ENCODE measurements around the gene ACTG1. TPM values are rescaled to one million over a fixed set of nuclear protein-coding genes. Genes with fewer than 3 reads are reported as not detected.
A peak's percentile ranks its signal among the peaks of the same experiment; 100 is the strongest.

ACTG1 gene
- total and polyA plus RNA-seq, 2 experiments from 2014 or later, result 1,036 to 2,883 TPM

- H3K4me1 ChIP-seq (ENCODE audit: low read depth), result peaks cover 31% of the 10 kb centered on the region
- H3K27me3 ChIP-seq, result no peaks in the 10 kb centered on the region
- H3K27ac ChIP-seq, result no peak overlapping the region
- no peaks in the 10 kb centered on the region for H3K36me3 ChIP-seq
- peak in 1 of 2 donors; percentile 49 for DNase-seq (ENCODE audit: low read depth in 1 of 2, low spot score in 1 of 2)
- TF ChIP-seq, protein P1, sequence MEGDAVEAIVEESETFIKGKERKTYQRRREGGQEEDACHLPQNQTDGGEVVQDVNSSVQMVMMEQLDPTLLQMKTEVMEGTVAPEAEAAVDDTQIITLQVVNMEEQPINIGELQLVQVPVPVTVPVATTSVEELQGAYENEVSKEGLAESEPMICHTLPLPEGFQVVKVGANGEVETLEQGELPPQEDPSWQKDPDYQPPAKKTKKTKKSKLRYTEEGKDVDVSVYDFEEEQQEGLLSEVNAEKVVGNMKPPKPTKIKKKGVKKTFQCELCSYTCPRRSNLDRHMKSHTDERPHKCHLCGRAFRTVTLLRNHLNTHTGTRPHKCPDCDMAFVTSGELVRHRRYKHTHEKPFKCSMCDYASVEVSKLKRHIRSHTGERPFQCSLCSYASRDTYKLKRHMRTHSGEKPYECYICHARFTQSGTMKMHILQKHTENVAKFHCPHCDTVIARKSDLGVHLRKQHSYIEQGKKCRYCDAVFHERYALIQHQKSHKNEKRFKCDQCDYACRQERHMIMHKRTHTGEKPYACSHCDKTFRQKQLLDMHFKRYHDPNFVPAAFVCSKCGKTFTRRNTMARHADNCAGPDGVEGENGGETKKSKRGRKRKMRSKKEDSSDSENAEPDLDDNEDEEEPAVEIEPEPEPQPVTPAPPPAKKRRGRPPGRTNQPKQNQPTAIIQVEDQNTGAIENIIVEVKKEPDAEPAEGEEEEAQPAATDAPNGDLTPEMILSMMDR (IDR thresholded peaks at IDR 0.05; ENCODE audit: low read depth, low read length), result no peak
- no peak overlapping the region for H3K4me3 ChIP-seq
- H3K9me3 ChIP-seq (ENCODE audit: low read depth), result no peaks in the 10 kb centered on the region
Observed at GRCh38 chr17:81483085-81483861, 29.3 kb downstream of the ACTG1 start.

DNA sequence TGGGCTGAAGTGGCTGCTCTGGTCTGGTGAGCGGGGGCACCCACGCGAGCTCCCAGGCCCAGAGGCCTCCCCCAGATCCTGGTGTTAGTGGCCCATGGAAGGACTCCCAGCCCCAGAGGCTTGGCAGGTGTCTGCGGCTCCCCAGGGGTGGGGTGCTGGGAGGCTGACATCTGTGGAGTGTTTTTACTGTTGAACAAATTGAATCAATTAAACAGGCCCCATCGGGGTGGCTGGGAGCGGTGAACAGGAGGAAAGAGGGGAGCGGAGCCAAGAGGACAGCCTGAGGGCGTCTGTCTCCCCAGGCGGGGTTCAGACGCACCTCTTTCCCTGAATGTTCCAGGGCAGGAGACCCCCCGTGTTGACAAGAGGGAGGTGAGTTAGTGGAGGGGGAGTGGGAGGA is 29.9 kb downstream of the ACTG1 start:
- H3K4me3 ChIP-seq, result no peak overlapping the region
- no peak overlapping the region for H3K27ac ChIP-seq
- H3K9me3 ChIP-seq (ENCODE audit: low read depth), result no peaks in the 10 kb centered on the region
- TF ChIP-seq, protein P1 (IDR thresholded peaks at IDR 0.05; ENCODE audit: low read depth, low read length), result no peak
- DNase-seq (ENCODE audit: low read depth in 1 of 2, low spot score in 1 of 2), result no peak
- H3K4me1 ChIP-seq (ENCODE audit: low read depth), result peaks cover 31% of the 10 kb centered on the region
- H3K36me3 ChIP-seq, result no peaks in the 10 kb centered on the region
- H3K27me3 ChIP-seq, result no peaks in the 10 kb centered on the region

DNA sequence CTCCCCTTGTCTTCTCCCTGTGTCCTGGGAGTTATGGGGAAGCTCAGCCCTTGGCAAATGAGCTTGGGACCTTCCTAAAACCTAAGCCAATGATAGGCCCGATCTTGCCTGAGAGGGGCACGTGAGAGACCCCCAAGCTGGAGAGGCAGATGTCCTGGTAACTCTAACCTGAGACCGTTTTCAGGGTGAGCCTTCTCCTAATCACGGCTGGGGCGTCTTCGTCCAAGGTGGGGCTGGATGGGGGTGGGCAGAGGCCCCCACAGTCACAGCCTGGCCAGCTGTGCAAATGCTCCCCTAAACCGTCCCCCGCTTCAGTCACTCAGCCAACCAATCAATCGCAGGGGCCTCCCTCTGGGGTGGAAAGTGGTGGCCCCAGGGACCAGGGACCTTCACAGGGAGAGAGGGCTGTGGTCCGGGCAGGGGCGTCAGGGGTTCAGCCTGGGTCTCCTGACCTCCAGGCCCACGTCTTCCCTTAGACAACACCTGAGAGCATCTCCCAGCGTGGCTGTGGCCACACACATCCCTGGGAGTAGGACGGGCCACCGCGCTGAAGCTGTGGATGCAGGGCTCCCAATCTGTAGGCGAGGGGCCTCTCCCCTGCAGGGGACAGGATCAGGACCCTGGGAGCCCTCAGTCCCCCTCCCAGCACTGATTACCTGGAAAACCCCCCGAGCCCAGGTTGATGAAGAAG is 30.6 kb downstream of the ACTG1 start:
- TF ChIP-seq, protein P1 (IDR thresholded peaks at IDR 0.05; ENCODE audit: low read depth, low read length), result no peak
- peaks cover 31% of the 10 kb centered on the region for H3K4me1 ChIP-seq (ENCODE audit: low read depth)

DNA sequence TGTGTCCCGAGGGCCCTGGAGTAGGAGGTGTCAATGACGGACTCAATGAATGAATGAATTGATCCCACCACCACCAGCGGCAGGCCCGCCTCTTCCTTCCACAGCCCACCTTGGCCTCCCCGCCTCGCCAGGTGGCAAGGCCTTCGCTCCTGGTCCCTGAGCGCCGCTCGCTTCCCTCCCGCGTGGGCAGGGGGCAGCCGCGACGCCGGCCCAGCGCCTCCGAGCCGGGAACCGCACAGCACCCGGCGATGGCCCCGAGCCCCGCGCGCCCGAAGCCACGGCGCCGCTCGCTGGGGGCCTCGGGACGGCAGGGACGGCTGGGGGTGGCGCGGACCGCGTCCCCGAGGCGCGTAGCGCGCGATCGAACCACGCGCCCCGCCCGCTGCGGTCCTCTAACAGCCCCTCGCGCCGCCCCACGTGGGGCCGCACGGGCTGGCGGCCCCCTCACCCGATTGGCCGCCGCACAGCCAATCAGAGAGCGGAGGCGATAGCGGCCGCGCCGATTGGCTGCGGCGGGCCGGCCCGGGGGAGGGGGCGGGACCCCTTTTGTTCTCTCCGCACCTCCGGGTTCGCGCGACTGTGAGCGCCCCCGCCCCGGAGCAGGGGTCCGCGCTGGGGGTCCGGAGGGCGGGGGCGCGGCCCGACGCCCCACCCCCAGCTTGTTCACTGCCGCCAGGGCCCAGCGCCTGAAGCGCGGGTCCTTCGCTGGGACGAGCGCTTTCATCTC is 31.4 kb downstream of the ACTG1 start:
- no peaks in the 10 kb centered on the region for H3K36me3 ChIP-seq
- TF ChIP-seq, protein P1 (IDR thresholded peaks at IDR 0.05; ENCODE audit: low read depth, low read length), result no peak
- no peaks in the 10 kb centered on the region for H3K27me3 ChIP-seq
- H3K4me3 ChIP-seq, result peak overlapping the region; percentile 17
- H3K9me3 ChIP-seq (ENCODE audit: low read depth), result no peaks in the 10 kb centered on the region
- peak; percentile 81 to 88 for DNase-seq (ENCODE audit: low read depth in 1 of 2, low spot score in 1 of 2)
- no peak overlapping the region for H3K27ac ChIP-seq
- H3K4me1 ChIP-seq (ENCODE audit: low read depth), result peaks cover 31% of the 10 kb centered on the region

More for the DNA sequence above, 30.6 kb downstream of the ACTG1 start:
- H3K36me3 ChIP-seq, result no peaks in the 10 kb centered on the region
- H3K4me3 ChIP-seq, result peak overlapping the region; percentile 17
- H3K27ac ChIP-seq, result no peak overlapping the region
- no peaks in the 10 kb centered on the region for H3K9me3 ChIP-seq (ENCODE audit: low read depth)
- no peak for DNase-seq (ENCODE audit: low read depth in 1 of 2, low spot score in 1 of 2)
- H3K27me3 ChIP-seq, result no peaks in the 10 kb centered on the region
